Muscle of leg (tissue), 9 donors: ENCODE results near the gene CD40. TPM values are rescaled to one million over a fixed set of nuclear protein-coding genes. Genes with fewer than 3 reads are reported as not detected.

Experiments used
- polyA plus RNA-seq, 8 donors: library from polyadenylated mRNA; unstranded; fragments of 120-200 nt; gene quantifications; one replicate each; pipeline versions ENCODE4 v1.2.1 to v1.2.3, GENCODE V29; 2013; ENCODE audit warnings: inconsistent platforms in 1 of 8, low replicate concordance in 1 of 8; ENCODE audit not compliant: insufficient read length in 8 of 8, insufficient read depth in 1 of 8
- total RNA-seq: library from RNA; stranded (reverse); fragments of 120-200 nt; gene quantifications from one replicate; pipeline ENCODE4 v1.2.4, GENCODE V29; 2013

Gene CD40
- total and polyA plus RNA-seq, 9 donors, result 5.2 to 7.5 (median 6.0) TPM

Other genes with a start within 250 kb of the CD40 start
- 5.1 TPM for gene ZSWIM1, start 237.1 kb upstream of the CD40 start, total RNA-seq
- 10 to 100 TPM in 4 of 8 donors, 1 to 10 TPM in 4; 8.1 to 12.3 (median 9.8) TPM for gene ZSWIM1, start 237.1 kb upstream of the CD40 start, polyA plus RNA-seq
- gene SPATA25, start 230.7 kb upstream of the CD40 start, total RNA-seq, result 5.7 TPM
- 1 to 10 TPM; 4.1 to 9.3 (median 5.0) TPM for gene SPATA25, start 230.7 kb upstream of the CD40 start, polyA plus RNA-seq
- 15.0 TPM for gene NEURL2, start 227.1 kb upstream of the CD40 start, total RNA-seq
- 10 to 100 TPM; 10.3 to 18.8 (median 16.0) TPM for gene NEURL2, start 227.1 kb upstream of the CD40 start, polyA plus RNA-seq
- 38.9 TPM for gene CTSA, start 227.0 kb upstream of the CD40 start, total RNA-seq
- gene CTSA, start 227.0 kb upstream of the CD40 start, polyA plus RNA-seq, result 10 to 100 TPM; 60.7 to 97.4 (median 68.5) TPM
- 17.9 TPM for gene PLTP, start 206.2 kb upstream of the CD40 start, total RNA-seq
- gene PLTP, start 206.2 kb upstream of the CD40 start, polyA plus RNA-seq, result 10 to 100 TPM; 13.0 to 39.4 (median 25.5) TPM
- 9.4 TPM for gene PCIF1, start 183.6 kb upstream of the CD40 start, total RNA-seq
- gene PCIF1, start 183.6 kb upstream of the CD40 start, polyA plus RNA-seq, result 10 to 100 TPM; 23.4 to 31.7 (median 27.9) TPM
- gene ZNF335, start 146.1 kb upstream of the CD40 start, total RNA-seq, result 7.8 TPM
- gene ZNF335, start 146.1 kb upstream of the CD40 start, polyA plus RNA-seq, result 10 to 100 TPM in 4 of 8 donors, 1 to 10 TPM in 4; 8.2 to 12.4 (median 10.3) TPM
- gene MMP9, start 109.4 kb upstream of the CD40 start, total RNA-seq, result 0.13 TPM
- gene MMP9, start 109.4 kb upstream of the CD40 start, polyA plus RNA-seq, result 1 to 10 TPM in 1 of 8 donors, under 1 TPM in 7; 0.13 to 1.1 (median 0.38) TPM
- 0.13 TPM for gene SLC12A5, start 89.1 kb upstream of the CD40 start, total RNA-seq
- 1 to 10 TPM in 6 of 8 donors, under 1 TPM in 2; 0.87 to 2.3 (median 1.3) TPM for gene SLC12A5, start 89.1 kb upstream of the CD40 start, polyA plus RNA-seq
- 19.3 TPM for gene NCOA5, start 28.4 kb upstream of the CD40 start, total RNA-seq
- gene NCOA5, start 28.4 kb upstream of the CD40 start, polyA plus RNA-seq, result 10 to 100 TPM; 25.4 to 39.4 (median 31.1) TPM
- gene CDH22, start 190.2 kb downstream of the CD40 start, total RNA-seq, result 0.13 TPM
- gene CDH22, start 190.2 kb downstream of the CD40 start, polyA plus RNA-seq, result under 1 TPM; 0.15 to 0.43 (median 0.27) TPM